ENCODE results near the gene RICTOR. TPM values are rescaled to one million over a fixed set of nuclear protein-coding genes. Genes with fewer than 3 reads are reported as not detected.

RICTOR gene
- total and polyA plus RNA-seq, 9 of the 15 experiments (the other 6 are each of a cell fraction or from before 2014, with no cell fraction given): 13.9 to 46.6 (median 22.6) TPM

- no peak overlapping the region for H3K27ac ChIP-seq (ENCODE audit: extremely low read depth, low read depth, low read length)
- CTCF ChIA-PET (ENCODE audit: low intra/inter-chr PET ratio): no interaction called here
- FAIRE-seq: no peak
These were observed 157.4 kb downstream of the RICTOR start for GRCh38 chr5:38916802-38917201.

More at GRCh38 chr5:38916802-38917201, 157.4 kb downstream of the RICTOR start:
- no peak for TF ChIP-seq KLF1 (tag; IDR thresholded peaks at IDR 0.05)
- TF ChIP-seq BHLHE40 (IDR thresholded peaks at IDR 0.05; ENCODE audit: low read length): no peak
- no peak for TF ChIP-seq TOE1 (IDR thresholded peaks at IDR 0.05; ENCODE audit: borderline replicate concordance)
- no peak for TF ChIP-seq TOE1 (CRISPR knock-in tag; IDR thresholded peaks at IDR 0.05; ENCODE audit: borderline replicate concordance, low read depth)
- TF ChIP-seq NUFIP1 (IDR thresholded peaks at IDR 0.05; ENCODE audit: partially characterized antibody): no peak
- no peak for TF ChIP-seq ARID3B (CRISPR knock-in tag; IDR thresholded peaks at IDR 0.05; ENCODE audit: borderline replicate concordance)
- no peak for TF ChIP-seq SMAD2 (IDR thresholded peaks at IDR 0.05; ENCODE audit: low read depth, low read length)
- no peak for TF ChIP-seq MEF2A (IDR thresholded peaks at IDR 0.05; ENCODE audit: control insufficient read depth, low read depth, low read length)
- TF ChIP-seq ELK1 (CRISPR knock-in tag; IDR thresholded peaks at IDR 0.05): no peak
- no peak for TF ChIP-seq RBM22 (IDR thresholded peaks at IDR 0.05; ENCODE audit: low read depth, low read length, poor library complexity, severe bottlenecking)
- TF ChIP-seq MECOM (CRISPR knock-in tag; IDR thresholded peaks at IDR 0.05): no peak
- TF ChIP-seq MEIS2 (IDR thresholded peaks at IDR 0.05; ENCODE audit: partially characterized antibody): no peak
- no peak for TF ChIP-seq SIN3A (IDR thresholded peaks at IDR 0.05; ENCODE audit: borderline replicate concordance in 2 of 2, control insufficient read depth in 1 of 2, low read depth in 2 of 2, low read length in 2 of 2)
- TF ChIP-seq MYNN (IDR thresholded peaks at IDR 0.05): no peak
- no peak for TF ChIP-seq MYNN (CRISPR knock-in tag; IDR thresholded peaks at IDR 0.05)
- no peak for TF ChIP-seq ZNF232 (CRISPR knock-in tag; IDR thresholded peaks at IDR 0.05)
- no peak overlapping the region for H3K9ac ChIP-seq (ENCODE audit: insufficient read depth in 1 of 2, low read depth in 2 of 2, low read length in 2 of 2)
- in situ Hi-C loops (cut with MboI) (no loop called here), intact Hi-C loops (cut with micrococcal nuclease) (no loop called here)
- H3K79me2 ChIP-seq (ENCODE audit: control insufficient read depth, insufficient read depth, low read length): no peaks in the 10 kb centered on the region
- ATAC-seq: no peak; the same call in 2 of the 3 replicates
- H3K36me3 ChIP-seq (ENCODE audit: control insufficient read depth, insufficient read depth, low read length): no peaks in the 10 kb centered on the region
- POLR2A ChIA-PET: no interaction called here
- no peaks in the 10 kb centered on the region for H4K20me1 ChIP-seq (replicated peaks; ENCODE audit: control insufficient read depth, insufficient read depth, low read length)
- H3K9me3 ChIP-seq (replicated peaks; ENCODE audit: control insufficient read depth, insufficient read depth, low read depth, low read length): no peaks in the 10 kb centered on the region
- no peak for DNase-seq (ENCODE audit: extremely low read depth in 1 of 4, low spot score in 3 of 4)
- no peak overlapping the region for H3K4me2 ChIP-seq (ENCODE audit: insufficient read depth, low read length)
- no peaks in the 10 kb centered on the region for H3K4me1 ChIP-seq (replicated peaks in 1 of 2; ENCODE audit: control insufficient read depth in 2 of 2, insufficient read depth in 2 of 2, low read length in 2 of 2)
- BruUV-seq (replicated peaks): no TSS peak
- no peak overlapping the region for H3K4me3 ChIP-seq
- H3K27me3 ChIP-seq (ENCODE audit: control insufficient read depth in 2 of 2, insufficient read depth in 2 of 2, low read length in 2 of 2): no peaks in the 10 kb centered on the region
- H3K9me1 ChIP-seq (ENCODE audit: control insufficient read depth, insufficient read depth, low read length): no peaks in the 10 kb centered on the region
- 2% methylated on average over 7 of the region's 7 CpGs for WGBS (ENCODE audit: insufficient coverage, low coverage, missing lambda C conversion rate)
- H2AFZ ChIP-seq (ENCODE audit: low read depth, low read length): no peak overlapping the region
